ENCODE data around the gene GRK4.

GRCh38 chr4:2931512-2932301, 31.7 kb upstream of the GRK4 start:
- no peak for TF ChIP-seq CTCF (IDR thresholded peaks at IDR 0.05)
- TF ChIP-seq REST (IDR thresholded peaks at IDR 0.05; ENCODE audit: insufficient read depth in 1 of 2, low read depth in 2 of 2, low read length in 1 of 2), result no peak
